ENCODE data around the gene FARP1. TPM values are rescaled to one million over a fixed set of nuclear protein-coding genes. Genes with fewer than 3 reads are reported as not detected.
A peak's percentile ranks its signal among the peaks of the same experiment; 100 is the strongest.

Gene FARP1
- total RNA-seq, 4 donors from 2014 or later: 103 to 172 (median 129) TPM

- Histone ChIP-seq H3K27me3 (no peaks in the 10 kb centered on the region), H3K4me3 (replicated peaks in 1 of 3) (no peak overlapping the region), H3K4me1 (peaks cover 33 to 50% of the 10 kb centered on the region in 2 donors), H3K27ac (peak overlapping the region; percentile 38 to 70 (median 54)), H3K9me3 (no peaks in the 10 kb centered on the region), H3K36me3 (no peaks in the 10 kb centered on the region)
- intact Hi-C loops (cut with DNase I): no loop called here
- DNase-seq: peak in 1 of 2 donors; percentile 41
- no peak for TF ChIP-seq CTCF (IDR thresholded peaks at IDR 0.05)
- 87 to 88% methylated on average over 18 to 19 of the region's 20 CpGs for WGBS, 2 donors
These were observed 170.4 kb downstream of the FARP1 start for GRCh38 chr13:98313023-98313921.

- DNase-seq: no peak
- Histone ChIP-seq H3K27ac (peak overlapping the region in 2 of 3 donors; percentile 24 to 54), H3K4me3 (replicated peaks in 1 of 3) (no peak overlapping the region), H3K9me3 (no peaks in the 10 kb centered on the region), H3K27me3 (no peaks in the 10 kb centered on the region), H3K36me3 (no peaks in the 10 kb centered on the region), H3K4me1 (peaks cover 29 to 45% of the 10 kb centered on the region in 2 donors)
- TF ChIP-seq POLR2A (IDR thresholded peaks at IDR 0.05) (no peak), CTCF (IDR thresholded peaks at IDR 0.05) (no peak)
- intact Hi-C loops (cut with DNase I): no loop called here
- WGBS, 2 donors: 78 to 79% methylated on average over 6 of the region's 6 CpGs
These were observed 171.0 kb downstream of the FARP1 start for GRCh38 chr13:98313922-98314292.

GRCh38 chr13:98315466-98315865 is 172.6 kb downstream of the FARP1 start:
- Histone ChIP-seq H3K9me3 (no peaks in the 10 kb centered on the region), H3K27ac (peak overlapping the region; percentile 69 to 83 (median 79)), H3K4me1 (peaks cover 25 to 34% of the 10 kb centered on the region in 2 donors), H3K36me3 (no peaks in the 10 kb centered on the region), H3K27me3 (no peaks in the 10 kb centered on the region), H3K4me3 (replicated peaks in 1 of 3) (no peak overlapping the region)
- peak; percentile 40 to 59 for DNase-seq
- WGBS, 2 donors: 38 to 39% methylated on average over 8 of the region's 8 CpGs
- intact Hi-C loops (cut with DNase I): no loop called here
- TF ChIP-seq POLR2A (IDR thresholded peaks at IDR 0.05): no peak
- TF ChIP-seq CTCF (IDR thresholded peaks at IDR 0.05): peak in 1 of 6 experiments; percentile 25

- Histone ChIP-seq H3K27ac (peak overlapping the region; percentile 69 to 83 (median 79)), H3K27me3 (no peaks in the 10 kb centered on the region), H3K36me3 (no peaks in the 10 kb centered on the region), H3K4me1 (peaks cover 22 to 29% of the 10 kb centered on the region in 2 donors), H3K9me3 (no peaks in the 10 kb centered on the region), H3K4me3 (replicated peaks in 1 of 3) (no peak overlapping the region)
- peak in 1 of 2 donors; percentile 62 for DNase-seq
- TF ChIP-seq CTCF (IDR thresholded peaks at IDR 0.05) (no peak), POLR2A (IDR thresholded peaks at IDR 0.05) (peak in 1 of 2 donors; percentile 31)
- intact Hi-C loops (cut with DNase I): no loop called here
- WGBS, 2 donors: 38 to 75% methylated on average over 8 of the region's 8 CpGs
These were observed 173.0 kb downstream of the FARP1 start for GRCh38 chr13:98315902-98316301.

DNA sequence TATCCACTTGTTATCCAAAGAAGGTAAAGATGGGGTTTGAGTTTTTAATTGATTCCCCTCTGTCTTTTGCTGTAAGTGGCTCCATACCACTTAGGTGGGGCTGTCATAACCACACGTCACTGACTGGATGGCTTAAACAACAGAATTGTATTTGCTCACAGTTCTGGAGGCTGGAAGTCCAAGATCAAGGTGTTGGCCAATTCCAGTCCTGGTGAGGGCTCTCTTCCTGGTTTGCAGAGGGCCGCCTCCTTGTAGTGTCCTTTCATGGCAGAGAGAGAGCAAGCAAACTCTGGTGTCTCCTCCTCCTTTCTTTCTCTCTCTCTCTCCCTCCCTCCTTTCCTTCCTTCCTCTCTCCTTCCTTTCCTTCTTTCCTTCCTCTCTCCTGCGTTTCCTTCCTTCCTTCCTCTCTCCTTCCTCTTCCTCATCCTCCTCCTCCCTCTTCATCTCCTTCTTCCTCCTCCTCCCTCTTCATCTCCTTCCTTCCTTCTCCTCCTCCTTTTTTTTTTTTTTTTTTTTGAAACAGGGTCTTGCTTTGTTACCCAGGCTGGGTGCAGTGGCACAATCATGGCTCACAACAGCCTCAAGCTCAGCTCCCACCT is 174.8 kb downstream of the FARP1 start:
- H3K36me3 ChIP-seq: no peaks in the 10 kb centered on the region
- intact Hi-C loops (cut with DNase I): no loop called here
- no peaks in the 10 kb centered on the region for H3K27me3 ChIP-seq
- DNase-seq: no peak
- TF ChIP-seq POLR2A (IDR thresholded peaks at IDR 0.05) (no peak), CTCF (IDR thresholded peaks at IDR 0.05) (no peak)
- 93 to 97% methylated on average over 3 of the region's 3 CpGs for WGBS, 2 donors
- H3K4me1 ChIP-seq: peaks cover 9 to 19% of the 10 kb centered on the region in 2 donors
- H3K9me3 ChIP-seq: no peaks in the 10 kb centered on the region
- no peak overlapping the region for H3K4me3 ChIP-seq (replicated peaks in 1 of 3)
- no peak overlapping the region for H3K27ac ChIP-seq
